Cardiac septum (tissue), 1 donor: ENCODE results near the gene TCFL5. TPM values are rescaled to one million over a fixed set of nuclear protein-coding genes. Genes with fewer than 3 reads are reported as not detected.

Experiments
- DNase-seq: peaks from one replicate; pipeline ENCODE4 v3.0.0-alpha.2; 2020; ENCODE audit warnings: low spot score
- intact Hi-C: fragments of 100-400 bp; cut with DNase I; formaldehyde crosslinking; loops from one replicate; pipeline ENCODE4 v1.14.0; 2022
- long read RNA-seq: library from polyadenylated mRNA; unstranded; transcript quantifications from one replicate; pipeline ENCODE4 v2.0.0, GENCODE V29; 2021
- total RNA-seq: library from RNA; stranded (reverse); fragmentation: NEBNext Ultra II Directional; extraction: Animal tissue kit (Norgen Biotek cat#: 25700); gene quantifications from one replicate; pipeline ENCODE4 v1.2.1, GENCODE V29; 2021
- donor health status: DM: no; HTN: no; CAD: no.

Gene TCFL5
- total RNA-seq: 7.8 TPM
- long read RNA-seq, partial matches to known transcripts: 0 of 12 reads
- long read RNA-seq, other reads (novel, unspliced or antisense): 8 of 12 reads

DNA sequence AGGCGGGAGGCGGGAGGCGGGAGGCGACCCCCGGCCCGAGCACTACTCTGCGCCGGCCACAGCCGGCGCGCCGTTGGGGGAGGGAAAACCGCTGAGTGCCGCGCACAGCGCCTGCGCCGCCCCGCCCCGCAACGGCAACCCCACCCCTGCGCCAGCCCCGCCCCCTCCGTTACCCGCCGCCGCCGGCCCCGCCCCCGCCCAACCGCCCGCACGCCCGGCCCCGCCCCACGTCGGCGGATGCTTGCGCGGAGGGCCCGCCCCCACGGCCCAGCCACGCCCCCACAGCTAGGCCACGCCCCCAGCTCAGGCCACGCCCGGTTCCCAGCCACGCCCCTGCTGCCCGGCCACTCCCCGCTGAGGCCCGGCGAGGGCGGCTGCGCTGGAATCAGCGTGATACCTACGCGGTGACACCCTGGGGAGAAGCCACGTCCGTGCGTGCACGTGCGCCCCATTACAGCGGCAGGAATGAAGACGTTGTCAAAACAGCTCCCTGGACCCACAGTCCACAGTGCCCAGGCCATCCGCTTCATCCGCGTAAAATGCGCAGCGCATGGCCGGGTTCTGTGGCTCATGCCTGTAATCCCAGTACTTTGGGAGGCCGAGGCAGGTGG lies at the start of gene TCFL5:
Gene TCFL5 (minus strand): TSS at position 97 of the 611 bp plus-strand sequence. CDS start 152 bp downstream, outside the sequence.
- DNase-seq: peak; percentile 99
- intact Hi-C loops: no loop called here

DNA sequence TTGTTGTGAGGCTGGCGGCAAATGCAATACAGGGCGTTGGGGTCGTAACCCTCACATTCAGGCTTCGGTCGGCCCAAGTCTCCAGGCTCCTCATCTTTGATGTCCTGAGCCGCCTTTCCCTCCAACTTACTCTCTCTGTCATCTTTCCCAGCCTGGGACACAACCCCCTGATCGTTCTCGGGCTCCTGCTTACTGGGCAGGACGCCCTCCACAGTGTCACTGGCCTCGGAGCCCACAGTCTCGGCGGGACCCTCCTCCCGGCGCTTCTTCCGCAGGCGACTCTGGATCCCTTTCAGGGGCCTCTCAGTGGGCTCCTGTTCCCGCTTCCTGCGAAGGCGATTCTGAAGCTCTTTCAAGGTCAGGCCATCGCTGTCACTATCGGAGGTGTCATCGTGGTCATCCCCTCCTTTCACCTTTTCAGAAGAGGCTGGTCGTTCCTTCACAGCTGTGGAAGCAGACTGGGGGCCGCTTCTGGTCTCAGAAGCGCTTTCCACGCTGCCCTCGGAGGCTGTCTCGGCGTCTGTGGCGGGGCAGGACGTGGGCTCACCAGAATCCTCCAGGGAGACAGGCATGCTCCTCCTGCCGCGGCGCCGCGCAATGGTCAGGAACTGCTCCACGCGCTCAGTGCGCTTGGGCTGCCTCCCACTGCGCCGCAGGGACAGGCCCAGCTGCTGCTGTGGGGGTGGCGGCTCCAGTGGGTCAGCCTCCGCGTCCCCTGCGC lies 49.3 kb upstream of the TCFL5 start:
- no peak for DNase-seq
- intact Hi-C loops: no loop called here

DNA sequence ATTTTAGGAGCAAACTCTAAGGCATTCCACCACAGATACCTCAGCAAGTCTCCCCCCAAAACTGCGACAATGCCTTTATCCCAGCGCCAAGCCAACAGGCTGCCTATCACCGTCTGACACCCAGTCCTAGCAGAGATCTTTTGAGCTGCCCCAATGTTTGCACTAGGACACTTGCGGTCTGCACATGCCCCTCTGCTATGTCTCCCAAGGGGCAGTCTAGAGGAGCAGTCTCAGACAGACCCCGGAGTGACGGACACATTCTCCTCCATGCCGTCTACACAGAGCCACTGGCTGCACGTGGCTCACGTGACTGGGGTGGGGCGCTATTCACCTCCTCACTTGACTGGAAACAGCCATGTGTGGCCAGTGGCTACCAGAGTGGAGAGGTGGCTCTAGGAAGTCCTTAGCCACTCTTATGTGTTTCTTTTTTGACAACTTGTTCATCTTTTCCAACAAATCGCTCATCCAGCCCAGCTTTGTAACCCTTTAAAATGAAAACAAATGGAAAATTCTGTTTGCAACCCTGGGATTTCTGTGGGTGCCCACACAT lies 48.7 kb upstream of the TCFL5 start:
- intact Hi-C loops: no loop called here
- DNase-seq: no peak

DNA sequence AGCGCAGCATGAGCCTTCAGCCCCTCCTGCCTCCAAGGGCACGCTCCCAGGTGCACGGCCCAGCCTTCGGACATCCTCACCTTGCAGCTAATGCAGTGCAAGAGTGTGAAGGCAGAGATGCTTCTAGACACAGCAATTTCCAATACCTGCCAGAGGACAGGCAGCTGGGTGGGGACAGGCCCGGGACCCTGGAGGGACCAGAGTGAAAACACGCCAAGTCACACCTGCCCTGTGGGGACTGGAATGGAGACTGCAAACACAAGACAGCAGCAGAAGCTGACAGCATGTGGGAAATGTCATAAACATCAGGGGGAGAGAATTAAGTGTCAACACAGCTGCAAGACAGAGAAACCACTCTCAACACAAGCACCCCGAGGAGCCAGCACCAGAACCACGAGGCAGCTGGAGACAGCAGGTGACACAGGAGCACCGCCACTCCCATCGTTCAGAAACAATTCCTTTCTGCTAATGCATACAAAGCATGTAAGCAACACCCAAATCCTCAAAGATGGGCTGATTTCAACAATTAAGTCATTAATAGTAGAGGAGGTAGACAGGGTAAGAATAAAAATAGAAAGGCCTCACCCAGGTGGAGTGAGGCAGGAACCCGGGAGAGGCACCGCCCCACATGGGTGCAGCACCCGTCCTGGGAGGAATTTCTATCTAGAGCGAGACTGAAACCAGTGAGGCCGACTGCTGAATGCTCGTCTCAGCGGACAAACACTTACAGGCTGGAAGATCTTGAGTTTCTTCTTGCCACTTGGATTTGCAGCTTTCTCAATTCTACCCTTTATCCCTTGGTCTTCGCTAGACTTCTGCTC lies 47.6 kb upstream of the TCFL5 start:
- DNase-seq: no peak
- intact Hi-C loops: no loop called here

DNA sequence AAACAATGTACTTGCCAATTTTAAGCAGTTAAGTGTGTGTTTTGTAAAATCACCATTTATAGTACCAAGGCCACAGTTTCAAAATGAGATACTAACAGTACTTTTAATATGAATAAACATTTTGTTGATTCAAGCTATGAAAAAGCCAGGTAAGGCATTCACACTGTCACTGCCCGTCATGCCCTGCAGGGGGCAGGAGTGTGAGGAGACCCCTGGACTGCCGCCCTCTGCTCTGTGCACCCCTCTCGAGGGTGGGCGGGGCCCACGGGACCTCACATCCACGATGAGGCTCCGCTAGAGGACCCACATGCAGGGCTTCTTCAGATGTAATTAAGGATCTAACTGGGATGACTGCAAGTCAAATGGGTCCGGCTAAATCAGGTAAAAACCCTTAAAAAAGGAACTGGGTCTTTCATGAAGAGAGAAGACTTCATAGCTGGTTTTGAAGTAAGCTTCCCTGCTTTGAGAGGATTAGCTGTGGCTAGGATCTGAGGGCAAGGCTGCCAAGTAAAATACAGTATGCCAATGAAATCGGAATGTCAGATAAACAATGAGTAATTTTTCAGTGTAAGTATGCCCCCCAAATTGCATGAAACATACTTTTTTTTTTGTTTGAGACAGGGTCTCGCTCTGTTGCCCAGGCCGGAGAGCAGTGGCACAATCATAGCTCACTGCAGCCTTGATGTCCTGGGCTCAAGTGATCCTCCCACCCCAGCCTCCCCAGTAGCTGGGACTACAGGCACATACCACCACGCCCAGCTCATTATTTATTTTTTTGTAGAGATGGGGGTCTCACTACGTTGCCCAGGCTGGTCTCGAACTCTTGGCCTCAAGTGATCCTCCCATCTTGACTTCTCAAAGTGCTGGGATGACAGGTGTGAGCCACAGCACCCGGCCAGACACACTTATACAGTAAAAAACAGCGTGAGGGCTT lies 46.0 kb upstream of the TCFL5 start:
- intact Hi-C loops: no loop called here
- no peak for DNase-seq

DNA sequence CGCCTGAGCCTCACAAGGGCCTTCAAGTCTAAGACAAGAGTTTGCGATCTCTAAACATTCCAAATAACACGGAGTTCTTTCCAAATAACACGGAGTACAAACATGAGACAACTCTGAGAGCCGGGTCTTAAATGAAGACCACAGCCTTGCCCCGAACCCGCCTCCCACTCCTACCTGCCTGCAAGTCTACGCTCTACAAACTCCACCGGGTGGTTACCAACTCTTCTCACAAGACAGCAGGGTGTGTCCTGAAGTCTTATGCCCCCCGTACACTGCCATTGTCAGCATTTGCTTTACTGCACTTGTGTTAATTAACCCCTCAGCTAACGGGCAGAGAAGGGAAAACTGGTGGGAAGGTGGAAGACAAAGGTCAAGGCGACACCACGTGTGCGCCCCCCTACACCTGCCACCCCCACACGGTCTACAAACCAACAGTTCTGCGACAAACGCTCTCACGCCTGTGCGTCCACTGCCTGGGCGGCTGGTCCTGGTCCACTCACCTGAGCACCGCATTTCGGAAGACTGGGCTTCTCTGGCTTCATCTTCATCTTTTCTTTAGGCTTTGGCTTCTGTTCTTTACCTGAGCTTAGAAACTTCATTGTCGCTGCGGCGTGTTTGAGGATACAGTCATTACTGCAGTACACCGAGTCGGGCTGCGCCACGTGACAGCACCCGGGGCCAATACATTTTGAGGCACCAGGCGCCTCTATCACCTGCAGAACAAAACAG lies 45.2 kb upstream of the TCFL5 start:
- DNase-seq: no peak
- intact Hi-C loops: no loop called here

DNA sequence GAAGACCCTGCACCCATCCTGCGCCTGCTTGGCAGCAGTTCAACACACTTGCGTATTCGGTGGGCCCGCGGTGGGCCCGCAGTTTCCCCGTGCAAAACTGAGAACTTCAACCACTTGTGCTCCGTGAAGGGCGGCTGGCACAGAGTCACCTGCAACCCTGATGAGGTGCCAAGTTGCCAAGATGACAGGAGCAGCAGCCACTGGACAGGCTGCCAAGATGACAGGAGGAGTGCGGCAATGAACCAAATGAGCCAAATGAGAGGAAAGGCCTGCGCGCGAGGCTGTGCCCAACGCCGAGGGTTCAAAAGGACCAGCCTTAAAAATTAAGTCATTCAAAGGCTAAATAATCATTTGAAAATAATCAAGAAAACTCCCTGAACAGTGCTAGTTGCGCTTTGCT lies 44.6 kb upstream of the TCFL5 start:
- intact Hi-C loops: no loop called here
- no peak for DNase-seq

DNA sequence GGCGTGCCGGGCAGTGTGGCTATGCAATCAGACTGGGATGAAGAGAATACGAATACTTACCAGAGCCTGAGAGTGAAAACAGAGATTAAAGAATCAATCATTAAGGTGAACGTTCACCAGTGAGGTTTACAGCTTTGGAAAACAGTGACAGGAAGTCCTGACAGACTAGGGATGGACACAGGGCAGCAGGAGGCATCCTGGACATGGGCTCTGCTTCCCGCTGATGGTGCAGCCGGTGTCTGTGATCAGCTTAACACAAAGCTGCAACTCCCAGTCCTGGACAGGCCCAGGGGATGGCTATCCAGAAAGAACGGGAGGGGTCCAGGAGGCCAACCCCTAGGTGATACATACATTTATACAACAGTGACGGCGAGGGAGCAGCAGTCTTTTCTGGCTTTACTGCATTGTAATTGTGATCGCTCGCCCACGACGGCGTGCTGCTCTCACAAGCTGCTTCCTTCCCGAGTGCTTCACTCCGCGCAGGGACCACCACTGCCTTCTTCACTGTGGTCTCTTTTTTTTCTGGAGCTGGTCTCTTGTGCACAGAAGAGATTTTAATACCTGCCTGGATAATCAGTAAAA lies 44.0 kb upstream of the TCFL5 start:
- DNase-seq: no peak
- intact Hi-C loops: no loop called here

DNA sequence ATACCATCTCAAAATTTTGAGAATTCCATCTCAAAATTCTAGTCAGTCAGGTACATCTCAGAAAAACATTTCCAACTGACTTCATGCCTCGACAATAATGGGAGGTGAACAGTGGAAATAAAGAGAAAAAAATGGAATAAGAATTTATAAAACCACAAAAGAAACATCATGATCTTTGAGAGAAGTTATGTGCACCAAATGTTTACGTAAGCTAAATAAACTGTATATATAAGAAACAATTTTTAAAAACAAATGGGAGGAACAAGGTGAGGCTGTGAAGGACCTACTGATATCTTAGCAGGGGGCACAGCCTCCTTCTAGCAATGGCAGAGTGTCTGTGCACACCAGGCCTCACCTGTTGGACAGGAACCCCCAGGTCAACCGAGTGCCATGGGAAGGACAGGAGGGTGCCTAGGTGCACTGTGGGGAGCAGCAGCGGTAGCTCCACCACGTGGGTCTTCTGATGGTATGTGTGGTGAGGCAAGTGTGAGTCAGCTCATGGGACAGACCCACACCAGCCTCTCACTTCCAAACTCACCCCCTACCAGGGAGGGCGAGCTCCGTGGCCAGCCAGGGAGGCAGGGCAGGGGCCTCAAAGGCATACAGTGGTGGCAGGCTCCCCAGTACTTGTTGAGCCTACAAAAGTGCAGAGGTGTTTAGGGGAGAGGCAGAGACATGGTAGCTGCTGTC lies 41.4 kb upstream of the TCFL5 start:
- intact Hi-C loops: loop anchor here (5.0 kb wide), 1 partner anchor 104 kb away; the partner anchor contains the start of gene BHLHE23
- DNase-seq: peak; percentile 12

DNA sequence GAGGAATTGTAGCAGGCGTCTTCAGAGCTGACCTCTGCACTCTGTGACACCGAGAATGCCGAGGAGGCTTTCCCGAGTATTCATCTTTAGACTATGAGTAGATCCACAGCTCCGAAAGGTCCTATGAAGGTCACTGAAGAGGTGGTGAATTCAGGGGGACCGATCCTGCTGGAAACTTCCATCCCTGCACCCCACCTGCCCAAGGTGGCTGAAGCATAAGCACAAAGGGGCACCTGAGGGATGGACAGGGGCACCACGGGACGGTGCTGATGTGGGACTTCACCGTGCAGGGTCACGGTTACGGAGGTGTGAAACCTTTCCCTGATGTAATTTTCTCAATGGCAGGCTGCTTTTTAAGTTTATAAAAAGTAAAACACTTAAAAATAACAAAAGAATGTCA lies 40.3 kb upstream of the TCFL5 start:
- DNase-seq: no peak
- intact Hi-C loops: loop anchor here (5.0 kb wide), 1 partner anchor 105 kb away; the partner anchor contains the start of gene BHLHE23

DNA sequence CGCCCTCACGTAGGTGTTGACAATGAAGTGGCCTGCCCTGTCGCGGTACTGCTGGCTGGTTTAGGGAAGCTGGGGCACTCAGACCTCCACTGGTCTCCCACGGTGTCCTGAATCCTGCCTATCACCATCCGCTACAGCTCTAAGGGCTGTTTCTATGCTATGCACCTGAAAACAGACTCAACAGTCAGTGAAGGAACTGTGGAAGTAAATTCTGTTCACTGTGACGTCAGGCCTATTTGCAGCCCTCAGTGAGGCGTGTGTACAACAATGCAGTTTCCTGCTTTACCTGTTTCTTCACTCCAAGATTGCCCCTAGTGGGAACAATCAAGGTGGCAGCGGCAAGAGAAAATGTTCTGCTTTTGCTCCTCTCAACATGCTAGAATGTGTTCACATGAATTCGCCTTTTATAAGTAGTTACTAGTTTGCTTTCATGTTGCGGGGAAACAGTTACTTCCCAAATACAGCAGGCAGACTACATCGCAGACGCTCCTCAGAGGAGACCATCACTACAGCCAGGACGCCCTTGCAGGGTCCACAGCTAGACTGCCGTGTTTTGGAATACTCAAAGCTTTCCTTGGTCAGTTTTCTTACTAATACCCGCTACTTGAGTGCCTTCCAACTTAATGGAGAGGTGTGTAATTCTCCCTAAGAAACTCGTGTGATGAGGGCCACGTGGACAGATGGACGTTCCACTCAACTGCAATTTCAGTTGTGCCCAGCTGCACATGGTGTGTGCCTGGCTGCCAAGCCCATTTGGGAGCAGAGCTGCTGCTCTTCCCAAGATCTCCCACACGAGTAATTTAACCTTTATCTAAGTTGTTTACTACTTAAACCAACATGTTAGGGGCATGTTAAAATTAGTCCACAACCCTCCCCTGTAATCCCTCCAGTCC lies 39.3 kb upstream of the TCFL5 start:
- intact Hi-C loops: loop anchor here (5.0 kb wide), 1 partner anchor 106 kb away; the partner anchor contains the start of gene BHLHE23

DNA sequence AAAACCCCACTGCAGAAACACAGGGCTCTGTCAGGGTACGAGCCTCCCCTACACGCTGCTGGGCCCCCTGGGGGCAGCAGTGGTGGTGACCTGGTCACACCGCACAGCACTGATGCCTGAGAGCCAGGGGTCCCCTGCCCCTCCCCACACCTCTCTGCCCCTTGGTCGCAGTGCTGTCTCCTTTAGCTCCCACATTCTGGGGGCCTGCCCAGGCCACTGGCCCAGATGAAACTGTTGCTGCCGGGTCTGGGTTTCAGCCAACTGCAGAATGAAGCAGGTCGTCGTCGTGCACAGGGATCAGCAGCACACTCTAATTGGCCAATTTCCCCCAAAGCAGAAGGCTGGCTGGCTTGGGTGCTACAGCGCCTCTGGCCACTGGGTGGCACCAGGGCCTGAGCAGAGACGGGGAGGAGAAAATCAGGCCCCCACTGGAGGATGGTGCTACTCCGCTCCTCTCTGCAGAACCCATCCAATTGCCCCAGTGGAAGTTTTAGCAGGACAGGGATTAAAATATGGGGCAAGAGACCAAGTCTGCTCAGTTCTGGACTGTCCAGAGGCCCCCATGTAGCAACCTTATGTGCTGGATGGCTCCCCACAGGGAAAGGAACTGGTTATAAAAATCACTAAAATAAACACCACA lies 38.5 kb upstream of the TCFL5 start:
- intact Hi-C loops: loop anchor here (5.0 kb wide), 1 partner anchor 107 kb away; the partner anchor contains the start of gene BHLHE23
- peak; percentile 87 for DNase-seq

More for the DNA sequence above, 39.3 kb upstream of the TCFL5 start:
- DNase-seq: no peak

DNA sequence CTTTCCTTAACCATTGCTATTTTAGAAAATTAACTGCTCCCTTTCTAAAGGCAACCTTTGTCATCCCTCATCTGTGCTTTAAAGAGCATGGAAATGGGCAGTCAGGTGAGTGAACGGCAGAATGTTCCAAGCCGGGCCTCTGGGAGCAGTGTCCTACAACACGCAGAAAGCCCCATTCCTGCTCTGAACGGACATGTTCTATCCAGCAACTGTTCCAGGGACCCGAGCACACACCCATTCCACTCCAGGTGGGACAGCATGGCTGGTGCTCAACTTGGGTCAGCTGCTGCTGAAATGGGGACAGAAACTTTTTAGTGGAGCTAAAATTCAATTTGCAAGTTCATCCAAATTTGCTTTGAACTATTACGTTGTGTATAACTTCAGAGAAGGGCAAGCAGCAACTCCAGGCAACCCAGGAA lies 38.0 kb upstream of the TCFL5 start:
- DNase-seq: no peak
- intact Hi-C loops: loop anchor here (5.0 kb wide), 1 partner anchor 108 kb away; the partner anchor contains the start of gene BHLHE23

DNA sequence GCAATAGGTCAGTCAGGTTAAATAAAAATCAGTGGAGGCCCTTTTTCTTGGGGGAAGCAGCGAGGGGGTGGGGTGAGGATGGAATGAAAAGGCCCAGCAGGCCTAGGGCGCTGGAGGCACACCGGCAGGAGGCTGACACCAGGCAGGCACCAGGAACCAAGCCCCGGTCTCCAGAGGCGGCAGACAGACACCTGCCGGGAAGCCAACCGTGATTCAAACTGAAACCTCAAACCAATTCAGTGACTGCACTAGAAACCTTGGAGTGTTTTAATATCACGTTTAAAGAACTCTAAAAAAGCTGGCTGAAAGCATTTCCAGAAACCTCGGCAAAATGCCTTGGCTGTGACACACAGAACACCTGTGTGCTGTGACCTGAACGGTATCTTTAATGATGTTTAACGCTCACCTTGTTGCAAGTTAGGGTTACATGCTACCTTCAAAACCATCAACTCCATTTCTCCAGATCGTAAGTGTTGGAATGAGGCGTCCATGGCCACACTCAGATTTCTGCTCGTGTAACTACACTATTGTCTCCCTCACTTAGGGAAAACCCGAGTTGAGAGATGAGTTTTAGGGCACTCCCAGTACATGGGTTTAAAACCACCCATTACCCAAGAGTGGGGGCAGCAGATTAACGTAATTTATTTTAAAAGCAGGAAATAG lies 37.5 kb upstream of the TCFL5 start:
- DNase-seq: no peak
- intact Hi-C loops: no loop called here
